Measurements from ENCODE around the gene CTNNA2. TPM values are rescaled to one million over a fixed set of nuclear protein-coding genes. Genes with fewer than 3 reads are reported as not detected.

The CTNNA2 gene
- total RNA-seq, 6 experiments from 2014 or later, result 0.44 TPM; not detected in 5

- intact Hi-C loops (cut with DNase I), result no loop called here
- Histone ChIP-seq H3K4me1 (no peaks in the 10 kb centered on the region), H3K36me3 (no peaks in the 10 kb centered on the region), H3K27ac (no peak overlapping the region), H3K27me3 (no peaks in the 10 kb centered on the region), H3K4me3 (no peak overlapping the region), H3K9me3 (no peaks in the 10 kb centered on the region)
- ATAC-seq, result no peak
- no peak for TF ChIP-seq CTCF (IDR thresholded peaks at IDR 0.05)
- no peak for TF ChIP-seq POLR2A (IDR thresholded peaks at IDR 0.05)
- WGBS (ENCODE audit: insufficient coverage, low coverage, low lambda C conversion rate, missing lambda C conversion rate), result 60% methylated on average over 6 of the region's 7 CpGs
- DNase-seq, result no peak
These were observed 592.3 kb downstream of the CTNNA2 start for GRCh38 chr2:80105015-80105640.

GRCh38 chr2:80111185-80111584 is 598.3 kb downstream of the CTNNA2 start:
- Histone ChIP-seq H3K27me3 (no peaks in the 10 kb centered on the region), H3K4me1 (no peaks in the 10 kb centered on the region), H3K4me3 (no peak overlapping the region), H3K9me3 (no peaks in the 10 kb centered on the region), H3K36me3 (no peaks in the 10 kb centered on the region), H3K27ac (no peak overlapping the region)
- ATAC-seq, result no peak
- intact Hi-C loops (cut with DNase I), result no loop called here
- DNase-seq, result no peak
- TF ChIP-seq CTCF (IDR thresholded peaks at IDR 0.05) (no peak), POLR2A (IDR thresholded peaks at IDR 0.05) (no peak)

GRCh38 chr2:80112790-80113189 is 599.9 kb downstream of the CTNNA2 start:
- no peak overlapping the region for H3K27ac ChIP-seq
- no peaks in the 10 kb centered on the region for H3K4me1 ChIP-seq
- WGBS (ENCODE audit: insufficient coverage, low coverage, low lambda C conversion rate, missing lambda C conversion rate), result 36% methylated on average over 3 of the region's 3 CpGs
- no peak overlapping the region for H3K4me3 ChIP-seq
- intact Hi-C loops (cut with DNase I), result no loop called here
- H3K27me3 ChIP-seq, result no peaks in the 10 kb centered on the region
- no peak for ATAC-seq
- TF ChIP-seq CTCF (IDR thresholded peaks at IDR 0.05) (no peak), POLR2A (IDR thresholded peaks at IDR 0.05) (no peak)
- H3K36me3 ChIP-seq, result no peaks in the 10 kb centered on the region
- no peak for DNase-seq
- no peaks in the 10 kb centered on the region for H3K9me3 ChIP-seq

- no peaks in the 10 kb centered on the region for H3K4me1 ChIP-seq
- WGBS (ENCODE audit: insufficient coverage, low coverage, low lambda C conversion rate, missing lambda C conversion rate), result 43% methylated on average over 3 of the region's 3 CpGs
- H3K36me3 ChIP-seq, result no peaks in the 10 kb centered on the region
- DNase-seq (no peak), ATAC-seq (no peak)
- no peak overlapping the region for H3K4me3 ChIP-seq
- TF ChIP-seq CTCF (IDR thresholded peaks at IDR 0.05) (no peak), POLR2A (IDR thresholded peaks at IDR 0.05) (no peak)
- H3K27me3 ChIP-seq, result no peaks in the 10 kb centered on the region
- H3K27ac ChIP-seq, result no peak overlapping the region
- no peaks in the 10 kb centered on the region for H3K9me3 ChIP-seq
- intact Hi-C loops (cut with DNase I), result no loop called here
These were observed 600.5 kb downstream of the CTNNA2 start for GRCh38 chr2:80113399-80113798.

GRCh38 chr2:80114812-80115211 is 602.0 kb downstream of the CTNNA2 start:
- intact Hi-C loops (cut with DNase I), result no loop called here
- DNase-seq, result no peak
- no peak overlapping the region for H3K4me3 ChIP-seq
- ATAC-seq, result no peak
- H3K4me1 ChIP-seq, result no peaks in the 10 kb centered on the region
- H3K9me3 ChIP-seq, result no peaks in the 10 kb centered on the region
- H3K36me3 ChIP-seq, result no peaks in the 10 kb centered on the region
- no peak overlapping the region for H3K27ac ChIP-seq
- H3K27me3 ChIP-seq, result no peaks in the 10 kb centered on the region
- no peak for TF ChIP-seq POLR2A (IDR thresholded peaks at IDR 0.05)
- no peak for TF ChIP-seq CTCF (IDR thresholded peaks at IDR 0.05)
- 20% methylated on average over 3 of the region's 4 CpGs for WGBS (ENCODE audit: insufficient coverage, low coverage, low lambda C conversion rate, missing lambda C conversion rate)

Measured in right lobe of liver (tissue), 6 donors.